Erythroblast (primary cell): ENCODE data around the gene ARAP2.

Source experiments
- GATA1 ChIP-seq: IDR thresholded peaks from 2 replicates; pipeline ENCODE4 v1.6.1; 2011; ENCODE audit warnings: low read depth, mild to moderate bottlenecking, control low read depth, low read length, moderate library complexity
- POLR2A ChIP-seq: IDR thresholded peaks from 2 replicates; pipeline ENCODE4 v1.6.1; 2011; ENCODE audit warnings: mild to moderate bottlenecking, low read length

- TF ChIP-seq POLR2A = no peak
- no peak for TF ChIP-seq GATA1
Observed at GRCh38 chr4:36281384-36282106, 37.2 kb upstream of the ARAP2 start, which contains the start of gene DTHD1.
